ENCODE results near the gene CLIC4. TPM values are rescaled to one million over a fixed set of nuclear protein-coding genes. Genes with fewer than 3 reads are reported as not detected.

Gene CLIC4
- total RNA-seq, 1 donor from 2014 or later, result 106 TPM

Small RNAs within 50 kb of the gene (small RNA-seq; reads per million reads assigned to genes)
- gene RNU6-1208P, result not detected

Other genes with a start within 250 kb of the CLIC4 start
- 16.3 TPM for gene RCAN3, start 242.6 kb upstream of the CLIC4 start, total RNA-seq
- under 0.01 TPM for gene NCMAP, start 189.4 kb upstream of the CLIC4 start, total RNA-seq
- gene SRRM1, start 102.1 kb upstream of the CLIC4 start, total RNA-seq, result 34.6 TPM
- gene RUNX3, start 184.8 kb downstream of the CLIC4 start, total RNA-seq, result not detected